Stimulated activated CD4-positive, alpha-beta T cell treated with anti-CD3 and anti-CD28 coated beads, Interleukin-4, amount 100 ng/mL, for 48 hours (primary cell): Measurements from ENCODE around the gene KCNT2.
"Not testable (repeated sequence)": the region's sequence is repeated elsewhere in the genome, so short reads cannot be mapped to it uniquely, and the experiment has no call there.

ENCODE experiments used
- DNase-seq, 2 donors: peaks; one replicate each; pipeline ENCODE4 v3.0.0-alpha.2; 2020; ENCODE audit warnings: low read depth in 2 of 2

Gene KCNT2

DNA sequence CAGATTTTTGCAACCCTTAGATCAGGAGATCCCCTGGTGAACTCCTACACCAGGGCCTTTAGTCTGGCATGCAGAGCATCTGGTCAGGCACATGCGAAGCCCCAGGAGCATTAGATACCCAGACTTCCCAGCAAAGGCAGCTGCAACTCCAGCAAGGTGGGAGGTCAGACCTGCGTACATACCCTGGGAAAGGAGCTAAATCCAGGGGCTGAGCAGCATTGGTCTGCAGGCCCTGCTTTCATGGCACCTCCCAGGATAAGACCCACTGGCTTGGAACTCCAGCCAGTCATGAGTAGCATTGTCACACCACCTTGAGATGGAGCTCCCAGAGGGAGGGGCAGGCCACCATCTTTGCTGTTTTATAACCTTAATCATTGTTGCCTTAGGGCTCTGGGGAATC lies 92.3 kb downstream of the KCNT2 start:
- no peak for DNase-seq

DNA sequence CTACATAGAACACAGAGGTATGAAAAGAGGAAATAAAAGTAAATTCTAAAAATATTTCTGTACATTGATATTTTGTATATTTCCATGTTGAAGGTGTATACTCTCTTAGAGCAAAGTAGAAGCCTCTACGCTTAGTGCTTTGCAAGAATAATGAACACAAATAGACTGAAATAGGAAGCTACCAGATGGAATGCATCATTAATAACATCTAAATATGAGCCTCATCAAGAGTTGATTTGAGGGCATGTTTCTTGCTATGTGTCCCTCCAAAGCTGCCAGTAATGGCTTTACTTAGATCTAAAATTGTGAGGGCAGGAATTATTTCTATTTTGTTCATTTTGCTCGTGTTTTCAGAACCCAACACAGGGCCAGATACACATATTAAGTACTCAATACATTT lies 94.4 kb downstream of the KCNT2 start:
- DNase-seq = no peak

DNA sequence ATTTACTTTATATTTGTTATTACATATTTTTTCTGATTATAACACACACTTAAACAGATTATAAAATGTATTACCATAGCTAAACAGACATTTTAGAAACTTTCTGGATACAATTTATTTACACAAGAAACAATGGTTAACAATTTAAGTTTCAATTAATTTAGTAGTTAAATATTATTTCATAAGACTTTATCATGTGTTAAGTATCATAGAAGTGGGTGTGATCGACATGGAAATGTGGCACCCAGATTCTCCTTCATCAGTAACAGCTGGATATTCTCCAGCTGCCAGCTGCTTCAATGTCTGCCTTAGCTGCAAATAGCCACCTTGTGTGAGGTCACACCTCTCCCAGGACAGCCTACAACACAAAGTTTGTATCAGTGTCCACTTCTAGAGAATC lies 97.8 kb downstream of the KCNT2 start:
- DNase-seq = no peak

DNA sequence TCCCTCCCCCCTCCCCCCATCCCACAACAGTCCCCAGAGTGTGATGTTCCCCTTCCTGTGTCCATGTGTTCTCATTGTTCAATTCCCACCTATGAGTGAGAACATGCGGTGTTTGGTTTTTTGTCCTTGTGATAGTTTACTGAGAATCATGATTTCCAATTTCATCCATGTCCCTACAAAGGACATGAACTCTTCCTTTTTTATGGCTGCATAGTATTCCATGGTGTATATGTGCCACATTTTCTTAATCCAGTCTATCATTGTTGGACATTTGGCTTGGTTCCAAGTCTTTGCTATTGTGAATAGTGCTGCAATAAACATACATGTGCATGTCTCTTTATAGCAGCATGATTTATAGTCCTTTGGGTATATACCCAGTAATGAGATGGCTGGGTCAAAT lies 104.0 kb downstream of the KCNT2 start:
- not testable (repeated sequence) for DNase-seq

DNA sequence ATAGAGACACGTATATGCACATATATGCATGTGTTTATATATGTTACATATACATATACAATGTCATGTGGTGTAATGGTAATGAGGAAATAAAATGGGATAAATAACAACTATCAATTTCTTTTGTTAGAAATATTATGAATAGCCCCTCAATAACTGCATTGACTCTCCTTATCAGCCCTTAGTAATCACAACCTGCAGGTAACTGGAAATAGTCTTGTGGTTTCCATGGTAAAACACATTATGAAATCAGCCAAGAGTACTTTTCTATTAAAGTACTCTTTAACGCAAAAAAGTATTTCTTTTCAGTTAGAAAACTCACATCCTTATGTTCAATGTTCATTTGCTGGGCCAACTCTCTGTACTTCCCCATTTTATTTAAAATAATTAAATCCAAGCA lies 105.8 kb downstream of the KCNT2 start:
- DNase-seq = no peak

DNA sequence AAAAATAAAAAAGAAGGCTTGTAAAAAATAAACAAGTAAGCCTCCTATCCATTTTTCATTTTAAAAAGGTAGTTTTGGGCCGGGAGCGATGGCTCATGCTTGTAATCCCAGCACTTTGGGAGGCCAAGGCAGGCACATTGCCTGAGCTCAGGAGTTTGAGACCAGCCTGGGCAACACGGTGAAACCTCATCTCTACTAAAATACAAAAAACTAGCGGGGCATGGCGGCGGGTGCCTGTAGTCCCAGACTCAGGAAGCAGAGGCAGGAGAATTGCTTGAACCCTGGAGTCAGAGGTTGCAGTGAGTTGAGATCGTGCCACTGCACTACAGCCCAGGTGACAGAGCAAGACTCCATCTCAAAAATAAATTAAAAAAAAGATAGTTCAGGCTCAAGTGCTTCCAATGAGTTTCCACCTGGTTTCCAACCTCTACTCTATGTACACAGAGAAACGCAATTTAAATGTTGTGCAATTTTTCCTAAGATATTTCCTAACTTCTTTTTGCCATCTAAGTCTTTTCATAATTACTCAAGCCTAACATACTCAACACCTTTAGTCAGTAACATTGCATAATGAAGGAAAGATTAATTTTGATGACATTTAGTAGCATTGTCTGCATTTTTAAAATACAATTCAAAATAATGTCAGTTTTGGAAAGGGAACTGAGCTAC lies 106.3 kb downstream of the KCNT2 start:
- DNase-seq = no peak

DNA sequence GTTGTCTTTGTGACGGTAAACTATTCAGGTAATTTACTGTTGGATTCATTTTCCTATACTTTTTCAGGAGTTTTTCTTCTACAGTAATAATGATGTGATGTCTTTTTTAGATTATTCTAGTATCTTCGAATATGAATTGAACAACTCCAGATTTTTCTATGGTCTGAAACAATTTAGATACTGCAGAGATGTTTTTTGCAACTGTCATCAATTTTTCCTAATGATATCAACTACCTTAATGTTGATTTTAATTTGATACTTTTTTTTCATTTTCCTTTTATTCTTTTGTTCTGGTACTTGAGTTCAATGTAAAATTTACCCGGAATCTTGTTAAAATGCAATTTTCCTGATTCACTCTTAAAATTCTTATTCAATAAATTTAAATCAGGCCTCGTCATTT lies 110.4 kb downstream of the KCNT2 start:
- no peak for DNase-seq

DNA sequence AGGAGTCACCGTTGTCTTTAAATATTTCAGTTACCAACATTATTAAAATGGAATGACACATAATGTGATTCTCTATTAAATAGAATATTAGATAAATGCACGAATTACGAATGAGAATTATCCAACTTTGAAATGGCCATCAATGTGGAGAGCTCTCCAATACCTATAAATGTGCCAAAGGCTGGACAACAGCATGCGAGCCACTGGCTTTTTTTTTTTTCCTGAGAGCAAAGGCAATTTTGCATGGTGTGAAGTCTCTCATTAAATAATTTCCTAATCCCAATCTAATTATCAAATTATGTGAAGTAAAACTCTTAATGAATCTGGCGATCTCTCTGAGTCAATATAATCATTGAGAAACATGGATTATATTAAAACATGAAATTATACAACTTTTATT lies 113.5 kb downstream of the KCNT2 start:
- DNase-seq = no peak

DNA sequence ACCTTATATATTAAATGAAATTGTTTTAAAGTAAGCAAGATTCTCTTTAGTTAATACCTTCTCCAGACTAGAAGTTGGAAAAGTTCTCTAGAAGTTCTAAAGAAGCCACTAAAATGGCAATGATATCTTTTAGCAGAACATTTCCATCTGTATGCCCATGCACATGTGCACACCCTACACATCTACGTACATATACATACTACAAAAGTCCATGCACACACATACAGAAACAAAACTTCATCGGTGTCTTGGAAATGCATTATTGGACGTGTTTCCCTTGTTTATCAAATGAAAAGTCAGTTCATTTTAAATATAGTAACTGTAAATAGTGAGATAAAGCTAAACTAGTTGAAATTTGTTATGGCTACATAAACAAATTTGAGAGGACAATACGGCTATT lies 114.4 kb downstream of the KCNT2 start:
- DNase-seq = no peak

DNA sequence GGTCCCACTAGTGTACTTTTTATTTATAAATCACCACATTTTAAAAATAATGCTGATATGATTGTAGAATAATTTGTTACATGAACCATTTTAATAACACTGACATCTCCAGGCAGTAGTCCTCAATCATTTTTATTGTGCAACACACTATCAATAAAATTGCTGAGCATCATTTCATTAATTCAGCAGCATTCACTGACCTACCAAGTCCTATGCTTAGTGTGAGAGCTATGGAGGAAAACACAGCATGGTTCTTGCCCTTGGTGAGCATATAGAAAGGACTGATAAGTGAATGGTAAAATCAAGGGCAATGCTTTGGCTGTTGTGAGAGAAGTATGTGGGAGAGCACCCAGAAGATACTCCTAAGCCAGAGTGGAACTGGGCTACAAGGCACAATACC lies 119.7 kb downstream of the KCNT2 start:
- DNase-seq = no peak

DNA sequence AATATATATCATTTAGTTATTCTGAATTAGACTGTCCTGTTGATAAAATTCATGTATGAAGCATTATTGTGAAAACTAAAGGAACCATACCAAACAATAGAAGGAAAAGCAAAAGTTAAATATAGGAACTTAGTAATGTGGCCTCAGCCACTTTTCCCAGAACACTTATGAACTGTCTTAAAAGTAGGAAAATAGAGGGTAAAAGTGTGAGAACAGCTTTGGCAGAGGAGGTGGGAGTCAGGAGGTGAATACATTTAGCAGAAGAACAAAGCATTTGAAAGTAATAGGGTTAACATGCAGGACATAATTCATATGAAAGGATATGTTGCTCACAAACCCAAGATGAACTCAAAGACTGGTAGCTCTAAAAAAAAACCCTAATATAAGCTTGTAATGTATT lies 121.9 kb downstream of the KCNT2 start:
- no peak for DNase-seq

DNA sequence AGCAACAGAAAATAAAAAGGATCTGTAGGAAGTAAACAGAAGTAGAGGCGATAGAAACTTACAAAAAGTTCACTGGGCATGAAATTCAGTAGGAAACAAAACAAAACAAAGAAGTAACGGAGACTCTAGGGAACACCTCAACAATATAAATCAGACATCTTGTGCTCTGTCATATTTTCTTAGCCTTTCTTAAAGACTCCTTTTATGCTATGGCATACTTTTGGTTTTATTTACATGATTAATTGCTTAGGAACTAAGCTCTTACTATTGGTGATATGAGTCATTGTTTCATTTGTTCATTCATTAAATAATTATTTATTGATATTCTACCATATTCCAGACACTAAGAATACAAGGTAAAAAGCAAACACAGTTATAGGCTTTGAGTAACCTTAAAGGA lies 126.6 kb downstream of the KCNT2 start:
- DNase-seq = no peak

DNA sequence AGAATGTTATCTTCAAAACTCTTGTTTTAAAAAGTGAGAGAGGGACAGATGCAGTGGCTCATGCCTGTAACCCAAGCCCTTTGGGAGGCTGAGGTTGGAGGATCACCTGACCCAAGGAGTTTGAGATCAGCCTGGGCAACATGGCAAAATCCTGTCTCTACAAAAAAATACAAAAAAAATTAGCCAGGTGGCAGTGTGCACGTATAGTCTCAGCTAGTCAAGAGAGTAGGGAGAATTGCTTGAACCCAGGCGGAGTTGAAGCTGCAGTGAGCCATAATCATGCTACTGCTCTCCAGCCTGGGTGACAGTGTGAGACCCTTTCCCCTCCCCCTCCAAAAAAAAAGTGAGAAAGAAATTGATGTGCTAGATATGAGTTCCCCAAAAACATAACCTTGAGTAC lies 131.0 kb downstream of the KCNT2 start:
- no peak for DNase-seq

DNA sequence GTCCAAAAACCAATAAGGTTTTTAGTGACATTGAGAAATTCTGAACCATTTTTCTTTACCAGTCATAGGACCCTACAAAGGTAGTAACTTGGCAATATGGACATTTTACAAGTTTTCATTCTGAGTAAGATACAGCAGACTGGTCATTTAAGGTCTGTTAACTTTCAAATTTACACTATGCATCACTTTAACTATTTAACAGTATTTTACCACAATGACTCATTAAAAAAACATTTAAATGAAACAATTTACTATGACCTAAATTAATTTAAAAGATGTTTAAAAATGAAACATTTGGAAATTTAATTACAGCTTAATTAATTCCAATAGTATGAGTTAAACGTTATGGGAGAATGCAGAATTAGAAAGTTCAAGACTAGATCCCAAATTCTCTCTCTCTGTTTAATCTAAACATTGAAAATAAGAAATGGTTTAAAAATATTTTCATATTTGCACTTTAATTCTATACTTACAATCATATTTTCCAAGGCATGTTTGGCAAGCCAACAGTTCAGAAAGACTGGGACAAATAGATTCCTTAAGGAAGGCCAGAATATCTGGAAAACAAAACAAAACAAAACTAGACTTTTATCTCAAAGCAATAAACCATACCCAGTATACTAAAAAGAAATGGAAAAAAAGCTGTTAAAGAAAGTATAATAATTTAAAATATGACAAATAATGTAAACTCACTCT lies 140.9 kb downstream of the KCNT2 start:
- no peak for DNase-seq

DNA sequence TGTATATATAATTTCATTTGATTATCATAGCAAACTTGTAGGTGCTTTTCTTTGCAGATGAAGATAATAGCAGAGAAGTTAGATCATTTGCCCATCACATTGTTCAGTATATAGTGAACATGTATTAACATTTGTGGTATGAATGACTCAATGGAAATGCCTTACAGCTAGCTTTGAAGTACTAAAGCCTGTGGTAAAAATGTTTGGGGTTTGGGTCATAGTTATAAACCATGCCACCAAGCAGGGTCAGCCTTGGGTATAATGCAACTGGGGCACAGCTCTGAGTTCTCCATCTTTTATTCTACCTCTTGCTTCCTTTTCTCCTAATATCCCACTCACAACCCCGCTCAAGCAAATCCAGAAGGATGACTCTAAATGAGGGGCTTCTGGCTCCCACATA lies 141.6 kb downstream of the KCNT2 start:
- DNase-seq = no peak

DNA sequence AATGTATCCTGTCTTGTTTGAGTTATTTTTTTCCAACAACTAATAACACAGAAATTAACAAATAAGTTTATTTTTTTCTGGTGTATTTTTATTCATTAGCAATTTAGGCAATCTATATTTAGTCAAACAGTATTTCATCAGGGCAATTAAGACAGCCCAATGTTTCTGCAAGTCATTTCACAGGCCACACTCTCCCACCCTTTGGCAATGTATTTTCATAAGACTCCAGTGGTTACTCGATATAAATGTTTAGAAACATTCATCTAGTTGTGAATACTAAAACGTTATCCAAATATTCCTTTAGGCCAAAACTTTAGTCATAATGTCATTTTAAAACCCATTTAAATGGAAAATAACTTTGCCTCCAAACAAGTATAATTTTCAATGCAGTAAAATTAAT lies 142.1 kb downstream of the KCNT2 start:
- DNase-seq = no peak

DNA sequence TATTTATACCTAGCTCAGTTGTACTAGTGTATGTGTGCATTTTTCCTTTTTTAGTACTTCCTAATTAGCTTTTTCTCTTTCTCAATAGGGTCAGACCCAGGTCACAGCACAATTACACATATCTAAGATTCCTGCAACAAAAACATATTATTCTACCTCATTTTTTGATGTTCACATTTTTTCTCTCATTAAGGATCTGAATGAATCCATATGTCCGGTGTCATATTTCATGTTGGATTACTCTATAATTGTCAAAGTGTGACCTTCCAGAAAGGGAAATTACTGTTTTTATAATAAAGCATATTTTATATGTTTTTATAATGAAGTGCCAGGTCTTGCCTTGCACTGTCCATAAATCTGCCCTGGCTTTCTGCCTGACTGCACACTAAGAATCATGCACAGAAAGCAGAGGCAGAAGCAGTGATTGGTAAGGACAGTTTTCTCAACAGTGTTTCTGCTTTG lies 143.7 kb downstream of the KCNT2 start:
- no peak for DNase-seq

DNA sequence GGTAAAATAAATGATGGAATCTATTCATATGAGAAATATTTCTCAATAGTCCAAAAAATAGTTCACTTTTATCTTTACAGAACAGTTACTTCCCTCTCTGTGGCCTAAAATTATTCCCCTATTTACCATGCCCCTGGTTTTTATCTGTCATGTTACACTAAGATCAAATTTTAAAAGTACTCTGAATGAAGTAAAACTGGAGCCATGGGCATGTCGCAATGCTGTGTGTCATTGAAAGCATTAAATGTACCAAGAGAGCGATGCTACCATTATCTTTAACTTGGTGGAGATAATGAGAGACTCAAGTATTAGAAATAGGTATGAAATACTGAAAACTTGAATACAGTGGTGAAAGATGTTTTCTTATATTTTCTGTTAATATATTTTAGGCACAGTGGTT lies 146.2 kb downstream of the KCNT2 start:
- DNase-seq = no peak

DNA sequence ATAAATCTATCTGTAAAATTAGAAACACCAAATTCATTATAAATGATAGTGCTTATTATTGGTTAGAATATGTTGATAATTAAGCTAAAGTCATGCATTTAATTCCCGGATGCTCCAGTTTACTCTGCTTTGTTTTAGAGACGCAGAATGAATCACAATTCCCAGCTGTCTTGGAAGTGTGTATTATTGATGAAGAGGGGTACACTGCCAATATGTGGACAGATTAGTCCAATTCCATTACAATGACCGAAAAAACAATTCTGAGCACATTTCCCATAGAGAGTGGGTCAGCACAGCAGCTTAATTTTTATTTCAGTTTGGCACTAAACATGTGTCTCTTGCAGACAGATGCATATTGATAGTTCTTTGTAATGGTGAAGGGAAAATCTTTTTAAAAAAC lies 146.7 kb downstream of the KCNT2 start:
- no peak for DNase-seq

DNA sequence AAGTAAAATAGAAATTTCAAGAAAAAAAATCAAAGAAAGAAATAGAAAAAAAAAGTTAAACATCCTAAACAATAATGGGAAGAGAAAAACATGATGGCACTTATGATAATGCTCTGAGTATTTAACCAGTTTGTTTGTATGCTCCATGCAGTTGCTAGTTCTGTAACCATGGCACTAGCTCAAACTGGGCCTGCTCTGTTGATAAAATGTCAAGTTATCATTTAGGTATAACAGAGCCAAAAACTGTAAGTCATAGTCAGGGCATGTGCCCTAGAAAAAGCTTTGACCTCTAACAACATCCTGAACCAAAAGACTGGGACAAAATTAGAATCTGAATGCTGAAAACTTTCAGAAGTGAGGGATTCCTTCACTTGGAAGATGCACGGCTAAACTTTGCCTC lies 148.9 kb downstream of the KCNT2 start:
- no peak for DNase-seq

DNA sequence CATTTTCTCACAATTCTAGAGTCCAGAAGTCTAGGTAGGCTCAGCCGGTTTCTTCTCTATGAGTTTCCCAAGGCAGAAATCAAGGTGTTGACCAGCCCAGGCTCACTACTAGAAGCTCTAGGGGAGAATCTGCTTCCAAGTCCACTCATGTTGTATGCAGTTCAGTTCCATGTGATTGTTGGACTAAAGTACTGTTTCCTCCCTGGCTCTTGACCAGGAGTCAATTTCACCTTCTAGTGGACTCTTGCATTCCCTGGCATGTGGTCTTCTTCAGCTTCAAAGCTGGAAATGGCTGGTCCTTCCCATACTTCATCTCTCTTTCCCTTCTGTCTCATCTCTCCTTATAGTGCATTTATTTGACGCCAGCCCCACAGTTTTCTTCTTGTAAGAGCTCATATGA lies 153.4 kb downstream of the KCNT2 start:
- DNase-seq = no peak

DNA sequence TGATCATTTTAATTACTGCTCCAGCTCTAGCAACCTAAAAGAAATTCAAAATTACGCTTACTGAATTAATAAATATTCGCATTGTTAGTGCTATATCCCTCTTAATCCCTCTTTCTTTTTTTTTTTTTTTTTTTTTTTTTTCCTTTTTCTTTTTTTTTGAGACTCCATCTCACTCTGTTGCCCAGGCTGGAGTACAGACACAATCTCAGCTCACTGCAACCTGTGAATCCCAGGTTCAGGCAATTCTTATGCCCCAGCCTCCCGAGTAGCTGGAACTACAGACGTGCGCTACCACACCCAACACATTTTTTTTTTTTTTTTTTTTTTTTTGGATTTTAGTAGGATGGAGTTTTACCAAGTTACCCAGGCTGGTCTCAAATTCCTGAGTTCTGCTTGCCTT lies 157.1 kb downstream of the KCNT2 start:
- DNase-seq = no peak

DNA sequence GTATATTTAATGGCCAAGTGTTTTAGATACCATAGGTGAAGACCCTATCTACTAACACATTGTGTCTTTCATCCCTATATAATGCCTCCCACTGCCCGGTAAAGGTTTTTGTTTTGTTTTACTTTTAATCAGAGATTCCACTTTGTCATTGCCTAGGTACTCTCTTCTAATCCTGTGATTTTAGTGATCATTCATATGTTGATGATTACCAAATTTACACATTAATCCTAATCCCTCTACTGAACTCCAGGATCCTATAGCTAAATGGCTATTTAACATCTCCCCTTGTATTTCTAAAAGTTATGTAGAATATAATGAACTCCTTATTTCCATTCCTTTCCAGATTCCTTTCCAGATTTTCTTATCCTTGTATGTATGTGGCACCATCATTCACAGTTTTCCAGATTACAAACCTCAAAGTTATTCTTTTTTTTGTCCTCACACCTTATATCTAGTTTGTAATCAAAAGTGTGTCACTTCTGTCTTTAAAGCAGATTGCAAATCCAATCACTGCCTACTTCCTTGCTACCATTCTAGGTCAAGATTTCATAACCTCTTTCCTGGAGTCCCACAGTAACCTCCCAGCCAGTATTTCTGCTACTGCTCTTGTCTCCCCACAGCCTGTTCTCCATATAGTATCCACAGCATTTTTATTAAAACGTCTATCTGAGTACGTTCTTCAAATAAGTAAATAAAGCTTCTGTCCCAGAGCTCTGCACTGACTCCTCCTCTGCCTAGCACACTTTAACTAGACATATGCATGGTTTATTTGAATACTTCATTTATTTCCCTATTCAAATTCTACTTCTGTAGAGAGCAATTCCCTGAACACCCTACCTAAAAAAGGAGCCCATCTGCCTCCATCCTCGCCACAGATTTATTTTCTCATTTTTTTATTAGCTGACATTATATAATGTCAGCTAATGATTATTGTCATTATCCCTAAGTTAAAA lies 157.8 kb downstream of the KCNT2 start:
- no peak for DNase-seq
